ENCODE results near the gene PPIE. TPM values are rescaled to one million over a fixed set of nuclear protein-coding genes. Genes with fewer than 3 reads are reported as not detected.

Gene PPIE
- total and polyA plus RNA-seq, 2 of the 13 experiments (the other 11 are each of a cell fraction or from before 2014, with no cell fraction given), result 15.3 to 26.3 TPM

DNA sequence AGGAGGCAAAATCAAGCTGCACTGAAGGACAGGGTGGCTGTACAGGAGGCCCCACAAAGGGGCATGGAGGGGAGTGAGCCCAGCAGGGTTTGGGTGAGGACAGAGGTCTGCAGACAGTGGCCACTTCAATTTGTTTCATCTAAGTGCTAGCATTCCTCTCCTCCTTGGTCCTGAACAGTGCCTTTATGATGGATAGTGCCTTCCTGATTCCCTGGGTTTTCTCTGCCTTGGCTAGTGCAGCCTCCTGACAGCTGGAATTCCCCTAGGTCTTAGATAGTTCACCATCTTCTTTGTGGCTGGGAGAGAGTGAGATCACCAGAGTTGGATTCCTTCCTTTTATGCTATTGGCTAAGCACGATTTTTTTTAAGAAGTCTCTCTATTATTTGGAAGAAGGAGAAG is 43.7 kb upstream of the PPIE start (continued):
- TF ChIP-seq, protein P1, sequence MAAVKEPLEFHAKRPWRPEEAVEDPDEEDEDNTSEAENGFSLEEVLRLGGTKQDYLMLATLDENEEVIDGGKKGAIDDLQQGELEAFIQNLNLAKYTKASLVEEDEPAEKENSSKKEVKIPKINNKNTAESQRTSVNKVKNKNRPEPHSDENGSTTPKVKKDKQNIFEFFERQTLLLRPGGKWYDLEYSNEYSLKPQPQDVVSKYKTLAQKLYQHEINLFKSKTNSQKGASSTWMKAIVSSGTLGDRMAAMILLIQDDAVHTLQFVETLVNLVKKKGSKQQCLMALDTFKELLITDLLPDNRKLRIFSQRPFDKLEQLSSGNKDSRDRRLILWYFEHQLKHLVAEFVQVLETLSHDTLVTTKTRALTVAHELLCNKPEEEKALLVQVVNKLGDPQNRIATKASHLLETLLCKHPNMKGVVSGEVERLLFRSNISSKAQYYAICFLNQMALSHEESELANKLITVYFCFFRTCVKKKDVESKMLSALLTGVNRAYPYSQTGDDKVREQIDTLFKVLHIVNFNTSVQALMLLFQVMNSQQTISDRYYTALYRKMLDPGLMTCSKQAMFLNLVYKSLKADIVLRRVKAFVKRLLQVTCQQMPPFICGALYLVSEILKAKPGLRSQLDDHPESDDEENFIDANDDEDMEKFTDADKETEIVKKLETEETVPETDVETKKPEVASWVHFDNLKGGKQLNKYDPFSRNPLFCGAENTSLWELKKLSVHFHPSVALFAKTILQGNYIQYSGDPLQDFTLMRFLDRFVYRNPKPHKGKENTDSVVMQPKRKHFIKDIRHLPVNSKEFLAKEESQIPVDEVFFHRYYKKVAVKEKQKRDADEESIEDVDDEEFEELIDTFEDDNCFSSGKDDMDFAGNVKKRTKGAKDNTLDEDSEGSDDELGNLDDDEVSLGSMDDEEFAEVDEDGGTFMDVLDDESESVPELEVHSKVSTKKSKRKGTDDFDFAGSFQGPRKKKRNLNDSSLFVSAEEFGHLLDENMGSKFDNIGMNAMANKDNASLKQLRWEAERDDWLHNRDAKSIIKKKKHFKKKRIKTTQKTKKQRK (IDR thresholded peaks at IDR 0.05; ENCODE audit: low read length), result no peak

DNA sequence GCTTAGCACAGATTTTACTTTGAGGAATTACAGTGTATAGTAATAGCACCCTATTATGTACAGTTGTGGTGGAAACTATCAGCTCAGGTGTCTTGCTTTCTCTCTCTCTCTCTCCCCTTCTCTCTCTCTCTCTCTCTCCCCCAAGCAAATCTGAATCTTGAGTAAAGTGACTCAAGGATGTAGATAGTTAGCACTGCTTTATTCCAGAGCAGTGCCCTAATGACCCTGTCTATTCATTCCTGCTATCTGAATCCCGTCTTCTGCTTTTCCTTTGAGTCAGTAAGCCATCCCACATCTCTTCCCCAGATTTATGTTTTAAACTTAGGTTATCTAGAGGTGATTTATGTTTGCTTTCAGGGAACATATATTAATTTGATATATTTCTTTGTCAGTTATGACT is 42.2 kb upstream of the PPIE start:
- Histone ChIP-seq H4K20me1 (ENCODE audit: insufficient read depth, low read length) (no peaks in the 10 kb centered on the region), H3K27ac (ENCODE audit: extremely low read length, insufficient read depth, low read length) (no peak overlapping the region), H3K27me3 (ENCODE audit: control insufficient read depth in 1 of 2, insufficient read depth in 2 of 2, low read length in 2 of 2) (peaks cover 4 to 29% of the 10 kb centered on the region in 2 experiments; a peak in 4 of 5 replicates), H2AFZ (ENCODE audit: low read length) (no peak overlapping the region), H3K4me3 (replicated peaks in 1 of 3; ENCODE audit: insufficient read depth in 1 of 3, low read depth in 2 of 3, low read length in 3 of 3) (no peak overlapping the region), H3K9ac (ENCODE audit: insufficient read depth, low read depth, low read length) (no peak overlapping the region), H3K4me1 (ENCODE audit: insufficient read depth, low read length) (peaks cover 19% of the 10 kb centered on the region), H3K79me2 (ENCODE audit: insufficient read depth, low read length) (no peaks in the 10 kb centered on the region), H3K36me3 (replicated peaks in 1 of 2; ENCODE audit: control insufficient read depth in 1 of 2, insufficient read depth in 2 of 2, low read length in 2 of 2) (no peaks in the 10 kb centered on the region), H3K4me2 (ENCODE audit: low read depth, low read length) (no peak overlapping the region), H3K9me3 (ENCODE audit: low read length) (no peaks in the 10 kb centered on the region)
- CTCF ChIA-PET (ENCODE audit: low intra/inter-chr PET ratio, low total read pairs), result no interaction called here
- intact Hi-C loops (cut with micrococcal nuclease; ENCODE audit: unreplicated experiment) (no loop called here), in situ Hi-C loops (cut with HindIII; ENCODE audit: extremely low pct_ligation_motif_present, low pct_unique_long_range_greater_than_20kb) (no loop called here)
- no TSS peak for BruUV-seq (replicated peaks)
- WGBS (ENCODE audit: low lambda C conversion rate), result 4% methylated on average over 1 of the region's 1 CpG
- POLR2A ChIA-PET, result no interaction called here
- TF ChIP-seq, protein P2, sequence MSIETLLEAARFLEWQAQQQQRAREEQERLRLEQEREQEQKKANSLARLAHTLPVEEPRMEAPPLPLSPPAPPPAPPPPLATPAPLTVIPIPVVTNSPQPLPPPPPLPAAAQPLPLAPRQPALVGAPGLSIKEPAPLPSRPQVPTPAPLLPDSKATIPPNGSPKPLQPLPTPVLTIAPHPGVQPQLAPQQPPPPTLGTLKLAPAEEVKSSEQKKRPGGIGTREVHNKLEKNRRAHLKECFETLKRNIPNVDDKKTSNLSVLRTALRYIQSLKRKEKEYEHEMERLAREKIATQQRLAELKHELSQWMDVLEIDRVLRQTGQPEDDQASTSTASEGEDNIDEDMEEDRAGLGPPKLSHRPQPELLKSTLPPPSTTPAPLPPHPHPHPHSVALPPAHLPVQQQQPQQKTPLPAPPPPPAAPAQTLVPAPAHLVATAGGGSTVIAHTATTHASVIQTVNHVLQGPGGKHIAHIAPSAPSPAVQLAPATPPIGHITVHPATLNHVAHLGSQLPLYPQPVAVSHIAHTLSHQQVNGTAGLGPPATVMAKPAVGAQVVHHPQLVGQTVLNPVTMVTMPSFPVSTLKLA (IDR thresholded peaks at IDR 0.05), result no peak
- no peak for TF ChIP-seq CEBPB (IDR thresholded peaks at IDR 0.05; ENCODE audit: borderline replicate concordance, low read depth, low read length)
- no peak for TF ChIP-seq THYN1 (CRISPR knock-in tag; IDR thresholded peaks at IDR 0.05; ENCODE audit: borderline replicate concordance, low read depth)
- no peak for TF ChIP-seq SOX6 (IDR thresholded peaks at IDR 0.05)
- no peak for TF ChIP-seq SOX6 (CRISPR knock-in tag; IDR thresholded peaks at IDR 0.05)
- TF ChIP-seq, protein P3, sequence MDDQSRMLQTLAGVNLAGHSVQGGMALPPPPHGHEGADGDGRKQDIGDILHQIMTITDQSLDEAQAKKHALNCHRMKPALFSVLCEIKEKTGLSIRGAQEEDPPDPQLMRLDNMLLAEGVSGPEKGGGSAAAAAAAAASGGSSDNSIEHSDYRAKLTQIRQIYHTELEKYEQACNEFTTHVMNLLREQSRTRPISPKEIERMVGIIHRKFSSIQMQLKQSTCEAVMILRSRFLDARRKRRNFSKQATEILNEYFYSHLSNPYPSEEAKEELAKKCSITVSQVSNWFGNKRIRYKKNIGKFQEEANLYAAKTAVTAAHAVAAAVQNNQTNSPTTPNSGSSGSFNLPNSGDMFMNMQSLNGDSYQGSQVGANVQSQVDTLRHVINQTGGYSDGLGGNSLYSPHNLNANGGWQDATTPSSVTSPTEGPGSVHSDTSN (CRISPR knock-in tag; IDR thresholded peaks at IDR 0.05; ENCODE audit: borderline replicate concordance), result no peak
- TF ChIP-seq, protein P4, sequence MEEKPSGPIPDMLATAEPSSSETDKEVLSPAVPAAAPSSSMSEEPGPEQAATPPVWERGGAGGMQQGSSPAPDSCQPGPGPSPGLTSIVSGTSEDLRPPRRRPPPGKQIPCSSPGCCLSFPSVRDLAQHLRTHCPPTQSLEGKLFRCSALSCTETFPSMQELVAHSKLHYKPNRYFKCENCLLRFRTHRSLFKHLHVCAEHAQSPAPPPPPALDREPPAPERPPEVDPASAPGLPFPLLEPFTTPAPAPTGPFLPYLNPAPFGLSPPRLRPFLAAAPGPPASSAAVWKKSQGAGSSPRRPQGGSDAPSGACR (CRISPR knock-in tag; IDR thresholded peaks at IDR 0.05), result no peak
- TF ChIP-seq, protein P5, sequence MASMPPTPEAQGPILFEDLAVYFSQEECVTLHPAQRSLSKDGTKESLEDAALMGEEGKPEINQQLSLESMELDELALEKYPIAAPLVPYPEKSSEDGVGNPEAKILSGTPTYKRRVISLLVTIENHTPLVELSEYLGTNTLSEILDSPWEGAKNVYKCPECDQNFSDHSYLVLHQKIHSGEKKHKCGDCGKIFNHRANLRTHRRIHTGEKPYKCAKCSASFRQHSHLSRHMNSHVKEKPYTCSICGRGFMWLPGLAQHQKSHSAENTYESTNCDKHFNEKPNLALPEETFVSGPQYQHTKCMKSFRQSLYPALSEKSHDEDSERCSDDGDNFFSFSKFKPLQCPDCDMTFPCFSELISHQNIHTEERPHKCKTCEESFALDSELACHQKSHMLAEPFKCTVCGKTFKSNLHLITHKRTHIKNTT (CRISPR knock-in tag; IDR thresholded peaks at IDR 0.05), result no peak
- no peak for TF ChIP-seq TEAD2 (CRISPR knock-in tag; IDR thresholded peaks at IDR 0.05)
- DNase-seq (ENCODE audit: low spot score), result no peak
- FAIRE-seq, result no peak
- ATAC-seq, result no peak
